GM23338 (cell line): ENCODE data around the gene IL1RN.

ENCODE experiments used
- TF ChIP-seq, protein P1 (sequence below): IDR thresholded peaks from one replicate; pipeline ENCODE4 v1.6.1; 2018; ENCODE audit warnings: antibody characterized with exemption; ENCODE audit not compliant: unreplicated experiment
- TF ChIP-seq, protein P2 (sequence below), 2 experiments: fragments of 200-600 bp in 1 of 2; sonication (generic) in 1 of 2; conservative IDR thresholded peaks; 2 replicates each; pipeline versions ENCODE4 v1.5.1 to v1.6.1; 2016 to 2017; ENCODE audit warnings: antibody characterized with exemption in 2 of 2, low read depth in 2 of 2, mild to moderate bottlenecking in 2 of 2, moderate library complexity in 1 of 2

DNA sequence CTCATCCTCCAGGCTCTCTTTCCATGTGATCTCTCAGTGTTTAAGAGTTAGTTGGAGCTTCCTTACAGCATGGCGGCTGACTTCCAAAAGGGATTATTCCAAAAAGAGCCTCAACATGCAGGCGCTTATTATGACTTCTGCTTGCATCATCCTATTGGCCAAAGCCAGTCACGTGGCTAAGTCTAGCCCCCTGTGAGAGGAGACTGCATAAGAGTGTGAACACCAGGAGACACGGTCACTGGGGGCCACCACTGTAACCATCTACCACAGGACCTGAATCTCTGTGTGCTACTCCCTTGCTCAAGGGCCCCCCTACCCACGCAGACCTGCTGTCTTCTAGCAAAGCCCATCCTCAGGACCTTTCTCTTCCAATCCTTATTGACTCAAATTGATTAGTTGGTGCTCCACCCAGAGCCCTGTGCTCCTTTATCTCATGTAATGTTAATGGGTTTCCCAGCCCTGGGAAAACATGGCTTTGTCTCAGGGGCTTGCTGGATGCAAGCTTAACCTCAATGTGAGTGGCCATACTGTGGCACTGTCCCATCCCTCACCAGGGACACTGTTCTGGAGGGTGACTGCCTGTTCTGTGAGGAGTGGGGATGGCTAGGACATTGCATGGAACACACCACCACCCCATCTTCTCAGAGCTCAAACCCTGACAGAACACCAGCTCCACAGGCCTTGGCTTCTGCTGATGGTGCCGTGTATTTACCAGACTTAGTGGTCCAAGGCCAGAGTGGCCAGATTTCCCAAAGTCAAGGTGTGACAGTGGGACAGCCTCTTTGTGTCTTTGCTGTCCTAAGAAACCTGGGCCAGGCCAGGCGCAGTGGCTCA, 4.2 kb downstream of the IL1RN start:
- TF ChIP-seq, protein P1, sequence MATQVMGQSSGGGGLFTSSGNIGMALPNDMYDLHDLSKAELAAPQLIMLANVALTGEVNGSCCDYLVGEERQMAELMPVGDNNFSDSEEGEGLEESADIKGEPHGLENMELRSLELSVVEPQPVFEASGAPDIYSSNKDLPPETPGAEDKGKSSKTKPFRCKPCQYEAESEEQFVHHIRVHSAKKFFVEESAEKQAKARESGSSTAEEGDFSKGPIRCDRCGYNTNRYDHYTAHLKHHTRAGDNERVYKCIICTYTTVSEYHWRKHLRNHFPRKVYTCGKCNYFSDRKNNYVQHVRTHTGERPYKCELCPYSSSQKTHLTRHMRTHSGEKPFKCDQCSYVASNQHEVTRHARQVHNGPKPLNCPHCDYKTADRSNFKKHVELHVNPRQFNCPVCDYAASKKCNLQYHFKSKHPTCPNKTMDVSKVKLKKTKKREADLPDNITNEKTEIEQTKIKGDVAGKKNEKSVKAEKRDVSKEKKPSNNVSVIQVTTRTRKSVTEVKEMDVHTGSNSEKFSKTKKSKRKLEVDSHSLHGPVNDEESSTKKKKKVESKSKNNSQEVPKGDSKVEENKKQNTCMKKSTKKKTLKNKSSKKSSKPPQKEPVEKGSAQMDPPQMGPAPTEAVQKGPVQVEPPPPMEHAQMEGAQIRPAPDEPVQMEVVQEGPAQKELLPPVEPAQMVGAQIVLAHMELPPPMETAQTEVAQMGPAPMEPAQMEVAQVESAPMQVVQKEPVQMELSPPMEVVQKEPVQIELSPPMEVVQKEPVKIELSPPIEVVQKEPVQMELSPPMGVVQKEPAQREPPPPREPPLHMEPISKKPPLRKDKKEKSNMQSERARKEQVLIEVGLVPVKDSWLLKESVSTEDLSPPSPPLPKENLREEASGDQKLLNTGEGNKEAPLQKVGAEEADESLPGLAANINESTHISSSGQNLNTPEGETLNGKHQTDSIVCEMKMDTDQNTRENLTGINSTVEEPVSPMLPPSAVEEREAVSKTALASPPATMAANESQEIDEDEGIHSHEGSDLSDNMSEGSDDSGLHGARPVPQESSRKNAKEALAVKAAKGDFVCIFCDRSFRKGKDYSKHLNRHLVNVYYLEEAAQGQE, result no peak
- TF ChIP-seq, protein P2, sequence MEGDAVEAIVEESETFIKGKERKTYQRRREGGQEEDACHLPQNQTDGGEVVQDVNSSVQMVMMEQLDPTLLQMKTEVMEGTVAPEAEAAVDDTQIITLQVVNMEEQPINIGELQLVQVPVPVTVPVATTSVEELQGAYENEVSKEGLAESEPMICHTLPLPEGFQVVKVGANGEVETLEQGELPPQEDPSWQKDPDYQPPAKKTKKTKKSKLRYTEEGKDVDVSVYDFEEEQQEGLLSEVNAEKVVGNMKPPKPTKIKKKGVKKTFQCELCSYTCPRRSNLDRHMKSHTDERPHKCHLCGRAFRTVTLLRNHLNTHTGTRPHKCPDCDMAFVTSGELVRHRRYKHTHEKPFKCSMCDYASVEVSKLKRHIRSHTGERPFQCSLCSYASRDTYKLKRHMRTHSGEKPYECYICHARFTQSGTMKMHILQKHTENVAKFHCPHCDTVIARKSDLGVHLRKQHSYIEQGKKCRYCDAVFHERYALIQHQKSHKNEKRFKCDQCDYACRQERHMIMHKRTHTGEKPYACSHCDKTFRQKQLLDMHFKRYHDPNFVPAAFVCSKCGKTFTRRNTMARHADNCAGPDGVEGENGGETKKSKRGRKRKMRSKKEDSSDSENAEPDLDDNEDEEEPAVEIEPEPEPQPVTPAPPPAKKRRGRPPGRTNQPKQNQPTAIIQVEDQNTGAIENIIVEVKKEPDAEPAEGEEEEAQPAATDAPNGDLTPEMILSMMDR (conservative IDR thresholded peaks at IDR 0.05; ENCODE audit: low read depth in 2 of 2), result no peak
